H1 (cell line): ENCODE measurements around the gene ANKH. TPM values are rescaled to one million over a fixed set of nuclear protein-coding genes. Genes with fewer than 3 reads are reported as not detected.

ENCODE experiments used
- CTCF ChIA-PET: fragments of 300-600 bp; sonication (Branson Sonifier 250); formaldehyde crosslinking; loops from one replicate; lab custom pipeline; 2021; ENCODE audit not compliant: partially characterized antibody; lab: Charles Lee
- POLR2A ChIA-PET: fragments of 300-600 bp; sonication (Branson Sonifier 250); formaldehyde crosslinking; loops from one replicate; lab custom pipeline; 2021; ENCODE audit warnings: inconsistent platforms; ENCODE audit not compliant: partially characterized antibody; lab: Charles Lee
- DNase-seq, 2 experiments: peaks; one replicate each; pipeline versions ENCODE4 v3.0.0 to v3.0.0-alpha.2; 2010 to 2022; ENCODE audit warnings: low spot score in 2 of 2, low read depth in 1 of 2, mixed read lengths in 1 of 2
- FAIRE-seq: peaks from 2 replicates; lab custom pipeline; 2011; peaks lifted over from hg19 to GRCh38; lab: Jason Lieb, UNC
- H2AFZ ChIP-seq: 2 replicates; pipeline ENCODE4 v1.8.1; 2012; ENCODE audit warnings: low read length, inconsistent platforms
- H2AK5ac ChIP-seq: 2 replicates; pipeline ENCODE4 v1.6.1; 2013; ENCODE audit warnings: low read depth, low read length
- H2BK120ac ChIP-seq: replicated peaks from 2 replicates; pipeline ENCODE3; 2013; ENCODE audit warnings: low read depth, low read length, inconsistent platforms
- H2BK12ac ChIP-seq: 2 replicates; pipeline ENCODE4 v1.6.1; 2013; ENCODE audit warnings: low read depth, low read length
- H2BK15ac ChIP-seq: 2 replicates; pipeline ENCODE4 v1.6.1; 2013; ENCODE audit warnings: low read length
- H2BK20ac ChIP-seq: 2 replicates; pipeline ENCODE4 v1.6.1; 2013; ENCODE audit warnings: low read length
- H2BK5ac ChIP-seq: 2 replicates; pipeline ENCODE4 v1.6.1; 2013; ENCODE audit warnings: low read depth, low read length
- H3K14ac ChIP-seq: 2 replicates; pipeline ENCODE4 v1.6.1; 2013; ENCODE audit warnings: inconsistent platforms; ENCODE audit not compliant: insufficient read length
- H3K18ac ChIP-seq: 2 replicates; pipeline ENCODE4 v1.6.1; 2013; ENCODE audit warnings: low read length; ENCODE audit errors: extremely low read depth
- H3K23ac ChIP-seq: 2 replicates; pipeline ENCODE4 v1.6.1; 2013; ENCODE audit warnings: inconsistent platforms; ENCODE audit not compliant: insufficient read length
- H3K23me2 ChIP-seq: 2 replicates; pipeline ENCODE4 v1.6.1; 2013; ENCODE audit warnings: low read depth, low read length
- H3K27ac ChIP-seq: 2 replicates; pipeline ENCODE4 v1.6.1; 2011; ENCODE audit warnings: low read depth, low read length, inconsistent platforms
- H3K27me3 ChIP-seq, 4 experiments: replicated peaks in 1 of 4; 1 replicate in 1 of 4; 2 replicates in 3 of 4; pipeline versions ENCODE4 v1.6.1 to v1.8.1; 2011 to 2013; ENCODE audit warnings: low read length in 3 of 4, mild to moderate bottlenecking in 3 of 4, inconsistent platforms in 2 of 4, mixed read lengths in 2 of 4, moderate library complexity in 1 of 4; ENCODE audit not compliant: control insufficient read depth in 3 of 4, insufficient read depth in 3 of 4; ENCODE audit errors: extremely low read depth in 1 of 4
- H3K36me3 ChIP-seq, 4 experiments: 2 replicates each; pipeline versions ENCODE4 v1.6.1 to v1.8.1; 2011 to 2013; ENCODE audit warnings: mild to moderate bottlenecking in 4 of 4, low read length in 3 of 4, moderate library complexity in 2 of 4, control low read depth in 1 of 4, inconsistent platforms in 1 of 4; ENCODE audit not compliant: insufficient read depth in 4 of 4, control insufficient read depth in 2 of 4
- H3K4ac ChIP-seq: replicated peaks from 2 replicates; pipeline ENCODE3; 2013; ENCODE audit warnings: low read length, low read depth, mixed read lengths, inconsistent platforms; ENCODE audit not compliant: insufficient read length
- H3K4me1 ChIP-seq, 4 experiments: replicated peaks in 1 of 4; 1 replicate in 1 of 4; 2 replicates in 3 of 4; pipeline versions ENCODE4 v1.6.1 to v1.8.1; 2011 to 2013; ENCODE audit warnings: low read length in 3 of 4, inconsistent platforms in 2 of 4, mixed read lengths in 1 of 4; ENCODE audit not compliant: insufficient read depth in 4 of 4, control insufficient read depth in 3 of 4
- H3K4me2 ChIP-seq, 2 experiments: 2 replicates each; pipeline versions ENCODE4 v1.6.1 to v1.8.1; 2011 to 2013; ENCODE audit warnings: low read depth in 2 of 2, low read length in 2 of 2, control low read depth in 1 of 2, inconsistent platforms in 1 of 2, mild to moderate bottlenecking in 1 of 2; ENCODE audit not compliant: insufficient read depth in 1 of 2
- H3K4me3 ChIP-seq, 4 experiments: fragments of 200-600, 300-600 bp in 1 of 4; sonication (generic), shearing (Covaris generic), sonication (Bioruptor Twin) in 1 of 4; 2 replicates each; pipeline versions ENCODE4 v1.5.1 to v1.8.1; 2011 to 2016; ENCODE audit warnings: low read length in 4 of 4, low read depth in 3 of 4, control low read depth in 2 of 4, inconsistent platforms in 2 of 4, mild to moderate bottlenecking in 2 of 4, mixed read lengths in 1 of 4, moderate library complexity in 1 of 4; ENCODE audit not compliant: insufficient read depth in 2 of 4; ENCODE audit errors: extremely low read depth in 1 of 4
- H3K56ac ChIP-seq: replicated peaks from 2 replicates; pipeline ENCODE3; 2013; ENCODE audit warnings: low read depth, mild to moderate bottlenecking, mixed read lengths, low read length, inconsistent platforms; ENCODE audit not compliant: insufficient read length
- H3K79me1 ChIP-seq: 2 replicates; pipeline ENCODE4 v1.6.1; 2013; ENCODE audit warnings: low read depth, low read length, control low read depth
- H3K79me2 ChIP-seq, 2 experiments: 2 replicates each; pipeline versions ENCODE4 v1.6.1 to v1.8.1; 2012 to 2013; ENCODE audit warnings: low read length in 2 of 2, mild to moderate bottlenecking in 2 of 2, inconsistent platforms in 1 of 2; ENCODE audit not compliant: insufficient read depth in 2 of 2, control insufficient read depth in 1 of 2
- H3K9ac ChIP-seq, 4 experiments: replicated peaks in 1 of 4; 1 replicate in 1 of 4; 2 replicates in 3 of 4; pipeline versions ENCODE4 v1.6.1 to v1.8.1; 2011 to 2013; ENCODE audit warnings: low read depth in 3 of 4, low read length in 3 of 4, control low read depth in 2 of 4, mild to moderate bottlenecking in 2 of 4, moderate library complexity in 2 of 4, inconsistent platforms in 1 of 4; ENCODE audit errors: extremely low read depth in 1 of 4
- H3K9me3 ChIP-seq, 2 experiments: 2 replicates each; pipeline versions ENCODE4 v1.6.1 to v1.8.1; 2012 to 2013; ENCODE audit warnings: mild to moderate bottlenecking in 2 of 2, moderate library complexity in 2 of 2, control low read depth in 1 of 2, inconsistent platforms in 1 of 2, low read depth in 1 of 2, low read length in 1 of 2, mixed read lengths in 1 of 2; ENCODE audit not compliant: insufficient read depth in 2 of 2
- H4K20me1 ChIP-seq, 2 experiments: replicated peaks in 1 of 2; 2 replicates each; pipeline versions ENCODE3 to v1.8.1; 2011 to 2013; ENCODE audit warnings: inconsistent platforms in 2 of 2, low read length in 2 of 2, mild to moderate bottlenecking in 1 of 2; ENCODE audit not compliant: insufficient read depth in 2 of 2, control insufficient read depth in 1 of 2
- H4K5ac ChIP-seq: 2 replicates; pipeline ENCODE4 v1.6.1; 2013; ENCODE audit warnings: low read length, low read depth, mixed read lengths, inconsistent platforms; ENCODE audit not compliant: insufficient read length
- H4K8ac ChIP-seq: 2 replicates; pipeline ENCODE4 v1.8.0; 2013; ENCODE audit warnings: mild to moderate bottlenecking, moderate library complexity, low read length, inconsistent platforms; ENCODE audit not compliant: insufficient read depth; ENCODE audit errors: extremely low read depth
- H4K91ac ChIP-seq: replicated peaks from 2 replicates; pipeline ENCODE3; 2013; ENCODE audit warnings: low read length, mixed read lengths, inconsistent platforms; ENCODE audit not compliant: insufficient read length
- CREB1 ChIP-seq: IDR thresholded peaks from 2 replicates; pipeline ENCODE4 v1.6.1; 2012; ENCODE audit warnings: inconsistent platforms
- GABPA ChIP-seq: IDR thresholded peaks from 2 replicates; pipeline ENCODE4 v1.6.1; 2011; ENCODE audit warnings: mild to moderate bottlenecking, low read length, moderate library complexity, borderline replicate concordance; ENCODE audit not compliant: insufficient read depth
- WGBS, 2 experiments: shearing (Covaris generic) in 1 of 2; methylation state at CpG; one replicate each; pipeline versions ENCODE4 v1.1.6 to v1.1.7; 2013 to 2015; ENCODE audit warnings: low lambda C conversion rate in 2 of 2, mixed read lengths in 2 of 2, inconsistent platforms in 1 of 2, low coverage in 1 of 2, missing lambda C conversion rate in 1 of 2; ENCODE audit not compliant: insufficient replicate concordance in 2 of 2, insufficient coverage in 1 of 2, insufficient read length in 1 of 2; ENCODE audit errors: extremely low coverage in 1 of 2, missing lambda C conversion rate in 1 of 2; 5-methylcytosine and 5-hydroxymethylcytosine counted together
- polyA plus RNA-seq, 7 experiments: library from polyadenylated mRNA; depleted of rRNA in 3 of 7; stranded (reverse) in 5 of 7; unstranded in 2 of 7; fragments of >200 nt in 5 of 7; fragments of 200-250 nt in 2 of 7; gene quantifications; 1 replicate in 5 of 7; 2 replicates in 1 of 7; 4 replicates in 1 of 7; pipeline versions ENCODE4 v1.2.1 to v1.2.3, GENCODE V29; 2011 to 2013; ENCODE audit warnings: missing spikeins in 2 of 7, mixed read lengths in 2 of 7
- total RNA-seq: library from RNA; stranded (reverse); fragmentation: NEBNext Ultra II Directional; extraction: Animal tissue kit (Norgen Biotek cat#: 25700); gene quantifications from 2 replicates; pipeline ENCODE4 v1.2.1, GENCODE V29; 2021

ANKH gene
- total and polyA plus RNA-seq, 2 of the 8 experiments (the other 6 are each of a cell fraction or from before 2014, with no cell fraction given): 5.3 to 13.0 TPM

DNA sequence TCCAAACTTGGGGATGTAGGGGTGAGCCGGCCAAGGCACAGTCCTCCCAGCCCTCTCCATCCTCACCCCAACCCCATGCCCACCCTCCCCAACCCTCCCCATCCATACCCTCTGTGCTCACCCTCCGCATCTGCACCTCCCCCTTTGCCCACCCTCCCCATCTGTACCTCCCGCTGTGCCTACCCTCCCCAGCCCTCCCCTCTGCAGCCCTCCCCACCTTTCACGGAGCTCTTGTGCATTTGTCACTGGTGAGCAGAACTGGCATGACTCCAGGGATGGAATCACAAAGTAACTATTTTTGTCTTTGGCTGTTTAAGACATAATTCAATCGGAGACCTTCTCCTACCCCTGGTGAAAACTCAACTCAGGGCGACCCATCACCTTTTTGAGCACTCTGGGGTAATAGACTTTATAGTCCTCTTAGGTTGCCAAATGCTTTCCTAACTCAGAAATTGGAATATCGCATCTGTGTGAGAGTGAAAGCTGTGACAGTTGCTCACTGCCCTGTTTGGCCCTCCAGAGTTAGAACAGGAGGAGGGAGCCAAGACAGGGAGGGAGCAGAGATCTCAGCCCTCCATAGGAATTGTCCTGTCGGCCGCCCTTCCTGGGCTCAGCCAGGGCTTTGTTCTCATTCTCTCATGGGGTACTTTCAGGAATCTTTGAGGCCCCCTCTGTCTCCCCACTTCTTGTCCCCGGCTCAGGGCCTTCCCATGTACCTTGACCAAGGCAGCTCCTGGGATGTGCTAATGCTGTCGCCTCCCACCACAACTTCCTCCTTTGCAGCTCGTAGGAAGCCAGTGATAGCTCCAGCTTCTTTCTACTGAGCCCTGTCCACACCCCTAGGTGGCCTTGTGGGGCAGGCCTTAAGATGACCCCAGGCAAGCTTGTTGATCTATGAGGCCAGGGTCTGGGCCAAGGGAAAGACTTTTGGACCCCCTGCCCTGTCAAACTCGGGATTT, 170.8 kb downstream of the ANKH start:
- no peak overlapping the region for H3K27ac ChIP-seq
- peaks cover 0 to 3% (median 0%) of the 10 kb centered on the region in 4 experiments; a peak in 1 of 7 replicates for H3K27me3 ChIP-seq
- no peak for DNase-seq
- H3K4me1 ChIP-seq: peaks cover 0 to under 1% (median 0%) of the 10 kb centered on the region in 4 experiments; a peak in 1 of 7 replicates
- H2BK15ac ChIP-seq: no peak overlapping the region
- H2AFZ ChIP-seq: no peak overlapping the region
- no peaks in the 10 kb centered on the region for H3K79me2 ChIP-seq
- no peak overlapping the region for H4K8ac ChIP-seq
- H4K91ac ChIP-seq: no peak overlapping the region
- TF ChIP-seq CREB1: no peak
- no peak for TF ChIP-seq GABPA
- TF ChIP-seq, all 59 proteins: peak for 0
- no peaks in the 10 kb centered on the region for H3K79me1 ChIP-seq
- H3K4ac ChIP-seq: no peak overlapping the region
- H3K4me3 ChIP-seq: no peak overlapping the region
- H3K36me3 ChIP-seq: peaks cover 0 to 8% (median 3%) of the 10 kb centered on the region in 4 experiments; a peak in 4 of 8 replicates
- no peak overlapping the region for H3K56ac ChIP-seq
- H3K9ac ChIP-seq: no peak overlapping the region
- H3K23me2 ChIP-seq: no peaks in the 10 kb centered on the region
- no peak overlapping the region for H4K5ac ChIP-seq
- no peak overlapping the region for H2BK12ac ChIP-seq
- no peak overlapping the region for H3K23ac ChIP-seq
- no peak overlapping the region for H2BK120ac ChIP-seq
- no peak overlapping the region for H3K18ac ChIP-seq
- CTCF ChIA-PET: interaction anchor here (0.6 to 3.1 kb wide), 3 partner anchors 8 to 21 kb away, joined by 3 to 13 read pairs (median 3); no protein-coding TSS in a partner anchor
- no peak overlapping the region for H2AK5ac ChIP-seq
- FAIRE-seq: no peak
- no peak overlapping the region for H2BK5ac ChIP-seq
- no peak overlapping the region for H3K14ac ChIP-seq
- no peak overlapping the region for H3K4me2 ChIP-seq
- POLR2A ChIA-PET: no interaction called here
- H4K20me1 ChIP-seq: peaks cover 0 to 3% of the 10 kb centered on the region in 2 experiments
- WGBS, 2 experiments: 80% methylated on average over 8 of the region's 13 CpGs; no CpG with 5 or more reads in 1 of the 2 experiments
- no peaks in the 10 kb centered on the region for H3K9me3 ChIP-seq
- H2BK20ac ChIP-seq: no peak overlapping the region
